Measurements from ENCODE around the gene CPTP.

DNA sequence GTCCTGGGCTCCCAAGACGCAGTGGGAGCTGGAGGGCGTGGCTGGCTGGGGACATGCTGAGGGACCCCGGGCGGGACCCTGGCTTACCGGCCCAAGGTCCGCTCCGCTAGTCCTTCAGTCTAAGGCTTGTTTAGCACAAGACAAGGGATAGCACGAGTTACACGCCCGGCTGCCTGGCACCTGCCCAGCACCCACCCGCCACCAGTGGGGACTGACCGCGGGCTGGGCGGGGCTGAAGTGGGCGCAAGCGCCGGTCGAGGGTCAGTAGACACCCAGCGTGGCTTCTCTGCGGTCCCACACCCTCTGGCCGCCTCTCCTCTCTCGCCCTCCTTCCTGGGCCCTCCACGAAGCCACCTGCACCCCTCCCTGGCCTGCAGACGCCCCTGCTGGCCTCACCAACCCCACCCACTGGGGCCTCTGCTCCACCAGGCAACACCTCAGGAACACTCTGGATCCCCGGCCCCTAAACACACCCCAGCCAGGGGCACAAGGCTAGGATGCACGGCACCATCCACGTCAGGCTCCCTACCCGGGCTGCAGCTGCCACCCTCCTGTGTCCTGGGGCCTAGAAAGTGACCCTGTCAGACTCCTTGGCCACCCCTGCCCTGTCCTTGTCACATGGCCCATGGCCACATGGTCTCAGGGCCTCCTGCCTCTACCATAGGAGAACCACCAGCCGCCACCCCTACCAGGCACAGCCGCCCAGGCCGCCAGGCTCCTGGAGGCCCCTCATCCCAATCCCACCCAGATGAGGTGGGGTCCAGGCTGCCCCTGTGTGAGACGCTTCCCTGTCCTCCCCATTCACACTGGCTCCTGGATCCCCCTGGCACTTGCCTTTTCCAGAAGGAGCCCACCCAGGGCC is 12.6 kb downstream of the CPTP start:
- TF ChIP-seq, protein P1, sequence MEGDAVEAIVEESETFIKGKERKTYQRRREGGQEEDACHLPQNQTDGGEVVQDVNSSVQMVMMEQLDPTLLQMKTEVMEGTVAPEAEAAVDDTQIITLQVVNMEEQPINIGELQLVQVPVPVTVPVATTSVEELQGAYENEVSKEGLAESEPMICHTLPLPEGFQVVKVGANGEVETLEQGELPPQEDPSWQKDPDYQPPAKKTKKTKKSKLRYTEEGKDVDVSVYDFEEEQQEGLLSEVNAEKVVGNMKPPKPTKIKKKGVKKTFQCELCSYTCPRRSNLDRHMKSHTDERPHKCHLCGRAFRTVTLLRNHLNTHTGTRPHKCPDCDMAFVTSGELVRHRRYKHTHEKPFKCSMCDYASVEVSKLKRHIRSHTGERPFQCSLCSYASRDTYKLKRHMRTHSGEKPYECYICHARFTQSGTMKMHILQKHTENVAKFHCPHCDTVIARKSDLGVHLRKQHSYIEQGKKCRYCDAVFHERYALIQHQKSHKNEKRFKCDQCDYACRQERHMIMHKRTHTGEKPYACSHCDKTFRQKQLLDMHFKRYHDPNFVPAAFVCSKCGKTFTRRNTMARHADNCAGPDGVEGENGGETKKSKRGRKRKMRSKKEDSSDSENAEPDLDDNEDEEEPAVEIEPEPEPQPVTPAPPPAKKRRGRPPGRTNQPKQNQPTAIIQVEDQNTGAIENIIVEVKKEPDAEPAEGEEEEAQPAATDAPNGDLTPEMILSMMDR (IDR thresholded peaks at IDR 0.05), result no peak
- TF ChIP-seq POLR2A (IDR thresholded peaks at IDR 0.05), result no peak
